Medulla oblongata (tissue), 1 donor: Measurements from ENCODE around the gene SGSM2.

ENCODE experiments used
- DNase-seq: peaks from one replicate; pipeline ENCODE4 v3.0.0-alpha.2; 2015; ENCODE audit errors: extremely low spot score

Gene SGSM2

GRCh38 chr17:2385240-2386210, 48.2 kb downstream of the SGSM2 start:
- no peak for DNase-seq

- no peak for DNase-seq
Observed at GRCh38 chr17:2386400-2387085, 49.2 kb downstream of the SGSM2 start.

GRCh38 chr17:2387086-2388019, 50.1 kb downstream of the SGSM2 start:
- DNase-seq: no peak

- no peak for DNase-seq
Observed at GRCh38 chr17:2388020-2388682, 50.9 kb downstream of the SGSM2 start.

GRCh38 chr17:2388683-2389055, 51.4 kb downstream of the SGSM2 start:
- no peak for DNase-seq

GRCh38 chr17:2390199-2390836, 53.0 kb downstream of the SGSM2 start:
- DNase-seq: no peak

GRCh38 chr17:2391597-2392251, 54.4 kb downstream of the SGSM2 start:
- no peak for DNase-seq

- DNase-seq: peak; percentile 96
Observed at GRCh38 chr17:2392252-2393173, 55.2 kb downstream of the SGSM2 start.

GRCh38 chr17:2393174-2393953, 56.1 kb downstream of the SGSM2 start:
- peak; percentile 94 for DNase-seq

GRCh38 chr17:2393954-2394749, 56.9 kb downstream of the SGSM2 start:
- DNase-seq: no peak

- DNase-seq: no peak
Observed at GRCh38 chr17:2394775-2395201, 57.5 kb downstream of the SGSM2 start.

GRCh38 chr17:2395258-2396181, 58.2 kb downstream of the SGSM2 start:
- no peak for DNase-seq

- no peak for DNase-seq
Observed at GRCh38 chr17:2396192-2396567, 58.9 kb downstream of the SGSM2 start.

GRCh38 chr17:2396568-2397246, 59.4 kb downstream of the SGSM2 start:
- peak; percentile 90 for DNase-seq

GRCh38 chr17:2397247-2398171, 60.2 kb downstream of the SGSM2 start:
- DNase-seq: no peak
